OCI-LY3 (cell line): Measurements from ENCODE around the gene N4BP2.
A peak's percentile ranks its signal among the peaks of the same experiment; 100 is the strongest.

ENCODE experiments used
- H2AFZ ChIP-seq: fragments of 200-600, 300-600 bp; shearing (Covaris generic); 2 replicates; pipeline ENCODE4 v1.6.0; 2014; ENCODE audit warnings: antibody characterized with exemption, low read depth, low read length
- H3K27ac ChIP-seq: fragments of 200-600, 300-600 bp; sonication (generic); 2 replicates; pipeline ENCODE4 v1.5.1; 2014; ENCODE audit warnings: mild to moderate bottlenecking, low read length, moderate library complexity, mixed read lengths
- H3K27me3 ChIP-seq: fragments of 200-600, 300-600 bp; sonication (generic); 2 replicates; pipeline ENCODE4 v1.6.1; 2014; ENCODE audit warnings: low read depth, low read length, mixed read lengths
- H3K36me3 ChIP-seq: fragments of 200-600, 300-600 bp; sonication (generic); replicated peaks from 2 replicates; pipeline ENCODE3; 2014; ENCODE audit warnings: low read depth, low read length, mixed read lengths
- H3K4me1 ChIP-seq: fragments of 300-600, 200-600 bp; sonication (generic); 2 replicates; pipeline ENCODE4 v1.6.1; 2014; ENCODE audit warnings: low read length, mixed read lengths
- H3K4me2 ChIP-seq: fragments of 200-600, 300-600 bp; sonication (generic); 2 replicates; pipeline ENCODE4 v1.6.1; 2014; ENCODE audit warnings: low read length, mixed read lengths
- H3K4me3 ChIP-seq: fragments of 300-600, 200-600 bp; sonication (generic); 2 replicates; pipeline ENCODE4 v1.5.1; 2014; ENCODE audit warnings: antibody characterized with exemption, mild to moderate bottlenecking, low read length, moderate library complexity
- H3K79me2 ChIP-seq: fragments of 300-600, 200-600 bp; shearing (Covaris generic); 2 replicates; pipeline ENCODE4 v1.6.1; 2014; ENCODE audit warnings: mild to moderate bottlenecking, low read length, mixed read lengths
- H3K9ac ChIP-seq: fragments of 300-600, 200-600 bp; shearing (Covaris generic); 2 replicates; pipeline ENCODE4 v1.6.0; 2014; ENCODE audit warnings: mild to moderate bottlenecking, low read length, moderate library complexity
- H3K9me3 ChIP-seq: fragments of 200-600, 300-600 bp; shearing (Covaris generic); 2 replicates; pipeline ENCODE4 v1.6.1; 2014; ENCODE audit warnings: low read length, mixed read lengths; ENCODE audit not compliant: insufficient read depth
- H4K20me1 ChIP-seq: fragments of 200-600, 300-600 bp; sonication (generic); 2 replicates; pipeline ENCODE4 v1.6.1; 2016; ENCODE audit warnings: low read length, mixed read lengths; ENCODE audit not compliant: insufficient read depth
- CTCF ChIP-seq: fragments of 200-600, 300-600 bp; sonication (generic); IDR thresholded peaks from 2 replicates; pipeline ENCODE4 v1.5.1; 2014; ENCODE audit warnings: antibody characterized with exemption, low read length, low read depth
- EZH2phosphoT487 ChIP-seq: fragments of 200-600 bp; shearing (Covaris generic); IDR thresholded peaks from 2 replicates; pipeline ENCODE4 v1.6.1; 2018; ENCODE audit warnings: antibody characterized with exemption, mixed run types, low read depth

The N4BP2 gene

GRCh38 chr4:40121515-40121914, 64.9 kb downstream of the N4BP2 start:
- H3K27ac ChIP-seq = no peak overlapping the region
- peak overlapping the region; percentile 33 for H3K4me2 ChIP-seq
- no peaks in the 10 kb centered on the region for H3K79me2 ChIP-seq
- H3K9me3 ChIP-seq = no peaks in the 10 kb centered on the region
- no peak overlapping the region for H3K9ac ChIP-seq
- no peak overlapping the region for H3K4me3 ChIP-seq
- peaks cover 6% of the 10 kb centered on the region for H3K36me3 ChIP-seq
- TF ChIP-seq CTCF = no peak
- no peak for TF ChIP-seq EZH2phosphoT487
- H2AFZ ChIP-seq = no peak overlapping the region
- no peaks in the 10 kb centered on the region for H3K27me3 ChIP-seq
- peaks cover 12% of the 10 kb centered on the region for H3K4me1 ChIP-seq
- H4K20me1 ChIP-seq = no peaks in the 10 kb centered on the region

GRCh38 chr4:40122941-40123340, 66.3 kb downstream of the N4BP2 start:
- Histone ChIP-seq H3K4me1 (peaks cover 12% of the 10 kb centered on the region), H3K4me3 (no peak overlapping the region), H3K27me3 (no peaks in the 10 kb centered on the region), H3K36me3 (peaks cover 3% of the 10 kb centered on the region), H3K9ac (no peak overlapping the region), H3K27ac (no peak overlapping the region), H4K20me1 (no peaks in the 10 kb centered on the region), H3K9me3 (no peaks in the 10 kb centered on the region), H3K4me2 (no peak overlapping the region), H3K79me2 (no peaks in the 10 kb centered on the region), H2AFZ (no peak overlapping the region)
- TF ChIP-seq EZH2phosphoT487 (no peak), CTCF (no peak)

GRCh38 chr4:40124690-40125089, 68.0 kb downstream of the N4BP2 start:
- no peak overlapping the region for H3K27ac ChIP-seq
- no peaks in the 10 kb centered on the region for H3K79me2 ChIP-seq
- H3K4me2 ChIP-seq = no peak overlapping the region
- no peaks in the 10 kb centered on the region for H4K20me1 ChIP-seq
- no peak overlapping the region for H2AFZ ChIP-seq
- no peaks in the 10 kb centered on the region for H3K9me3 ChIP-seq
- TF ChIP-seq CTCF = no peak
- no peak for TF ChIP-seq EZH2phosphoT487
- peaks cover 3% of the 10 kb centered on the region for H3K36me3 ChIP-seq
- peaks cover 12% of the 10 kb centered on the region for H3K4me1 ChIP-seq
- no peak overlapping the region for H3K9ac ChIP-seq
- no peak overlapping the region for H3K4me3 ChIP-seq
- no peaks in the 10 kb centered on the region for H3K27me3 ChIP-seq

GRCh38 chr4:40130401-40131036, 73.9 kb downstream of the N4BP2 start:
- H3K4me1 ChIP-seq = peaks cover 5% of the 10 kb centered on the region
- no peaks in the 10 kb centered on the region for H3K9me3 ChIP-seq
- no peaks in the 10 kb centered on the region for H3K27me3 ChIP-seq
- TF ChIP-seq CTCF = no peak
- TF ChIP-seq EZH2phosphoT487 = no peak
- H3K79me2 ChIP-seq = no peaks in the 10 kb centered on the region
- H4K20me1 ChIP-seq = no peaks in the 10 kb centered on the region
- no peak overlapping the region for H3K4me2 ChIP-seq
- no peak overlapping the region for H3K27ac ChIP-seq
- no peak overlapping the region for H3K4me3 ChIP-seq
- H2AFZ ChIP-seq = no peak overlapping the region
- H3K36me3 ChIP-seq = no peaks in the 10 kb centered on the region
- no peak overlapping the region for H3K9ac ChIP-seq
